Parietal lobe (tissue), 2 donors: ENCODE results near the gene MTURN. TPM values are rescaled to one million over a fixed set of nuclear protein-coding genes. Genes with fewer than 3 reads are reported as not detected.

Experiments
- small RNA-seq: library from RNA; depleted of rRNA; stranded (forward); fragments of <200 nt; gene quantifications from one replicate; pipeline ENCODE3, GENCODE V24; 2014; ENCODE audit warnings: low replicate concordance
- total RNA-seq: library from RNA; depleted of rRNA; stranded (reverse); fragments of >200 nt; gene quantifications from one replicate; pipeline ENCODE4 v1.2.3, GENCODE V29; 2014

Gene MTURN
- total RNA-seq, result 287 TPM

DNA sequence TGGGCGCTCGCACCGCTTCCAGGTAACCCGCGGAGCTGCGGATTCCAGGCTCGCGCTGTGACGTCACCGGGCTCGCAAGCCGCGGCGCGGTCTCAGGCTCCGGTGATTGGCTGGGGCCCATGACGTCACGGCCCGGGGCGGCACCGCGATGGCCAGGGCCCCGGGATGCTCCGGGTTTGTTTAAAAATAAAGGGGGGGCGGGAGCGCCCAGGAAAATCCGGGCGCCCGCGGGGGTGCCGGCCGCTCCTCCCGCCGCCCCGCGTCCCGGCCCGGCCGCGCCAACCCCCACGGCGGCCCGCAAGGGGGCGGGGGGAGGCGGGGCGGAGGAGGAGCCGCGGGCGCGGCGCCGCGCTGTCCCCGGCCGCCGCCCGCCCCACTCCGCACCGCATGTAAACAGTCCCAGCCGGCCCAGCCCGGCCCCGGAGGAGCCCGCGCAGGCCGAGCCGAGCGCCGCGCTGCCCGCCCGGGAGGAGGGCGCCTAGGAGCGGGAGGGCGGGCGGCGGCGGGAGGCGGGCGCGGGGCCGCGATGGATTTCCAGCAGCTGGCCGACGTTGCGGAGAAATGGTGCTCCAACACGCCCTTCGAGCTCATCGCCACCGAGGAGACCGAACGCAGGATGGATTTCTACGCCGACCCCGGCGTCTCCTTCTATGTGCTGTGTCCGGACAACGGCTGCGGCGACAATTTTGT, at the start of gene MTURN:
Gene MTURN (plus strand): TSS at position 376 of the 690 bp plus-strand sequence. CDS start 151 bp downstream, at position 527.

Small RNA genes within 50 kb of the gene (small RNA-seq; reads per million reads assigned to genes)
- gene RPS27P16, result not detected

Other genes with a start within 250 kb of the MTURN start
- 112 TPM for gene SCRN1, start 145.2 kb upstream of the MTURN start, total RNA-seq
- gene FKBP14, start 108.3 kb upstream of the MTURN start, total RNA-seq, result 5.9 TPM
- 49.8 TPM for gene PLEKHA8, start 106.6 kb upstream of the MTURN start, total RNA-seq
- gene ZNRF2, start 149.6 kb downstream of the MTURN start, total RNA-seq, result 56.7 TPM